Ramos (cell line): Measurements from ENCODE around the gene ZMYM2.
"Not testable (repeated sequence)": the region's sequence is repeated elsewhere in the genome, so short reads cannot be mapped to it uniquely, and the experiment has no call there.

Source experiments
- in situ Hi-C: fragments of 300-500 bp; cut with MboI; formaldehyde crosslinking; loops from one replicate; pipeline ENCODE4 v1.14.3; 2022; ENCODE audit warnings: low sequenced_read_pairs; ENCODE audit not compliant: unreplicated experiment

The ZMYM2 gene

DNA sequence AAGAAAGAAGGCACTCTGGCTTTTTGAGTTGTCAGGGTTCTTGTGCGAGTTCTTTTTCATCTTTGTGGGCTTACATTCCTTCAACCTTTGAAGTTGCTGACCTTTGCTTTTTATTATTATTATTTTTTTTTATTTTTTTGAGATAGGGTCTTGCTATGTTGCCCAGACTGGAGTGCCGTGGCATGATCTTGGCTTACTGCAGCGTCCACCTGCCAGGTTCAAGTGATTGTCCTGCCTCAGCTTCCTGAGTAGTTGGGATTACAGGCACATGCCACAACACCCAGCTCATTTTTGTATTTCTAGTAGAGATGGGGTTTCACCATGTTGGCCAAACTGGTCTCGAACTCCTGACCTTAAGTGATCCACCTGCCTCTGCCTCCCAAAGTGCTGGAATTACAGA, 84.1 kb downstream of the ZMYM2 start:
- in situ Hi-C loops, result not testable (repeated sequence)

DNA sequence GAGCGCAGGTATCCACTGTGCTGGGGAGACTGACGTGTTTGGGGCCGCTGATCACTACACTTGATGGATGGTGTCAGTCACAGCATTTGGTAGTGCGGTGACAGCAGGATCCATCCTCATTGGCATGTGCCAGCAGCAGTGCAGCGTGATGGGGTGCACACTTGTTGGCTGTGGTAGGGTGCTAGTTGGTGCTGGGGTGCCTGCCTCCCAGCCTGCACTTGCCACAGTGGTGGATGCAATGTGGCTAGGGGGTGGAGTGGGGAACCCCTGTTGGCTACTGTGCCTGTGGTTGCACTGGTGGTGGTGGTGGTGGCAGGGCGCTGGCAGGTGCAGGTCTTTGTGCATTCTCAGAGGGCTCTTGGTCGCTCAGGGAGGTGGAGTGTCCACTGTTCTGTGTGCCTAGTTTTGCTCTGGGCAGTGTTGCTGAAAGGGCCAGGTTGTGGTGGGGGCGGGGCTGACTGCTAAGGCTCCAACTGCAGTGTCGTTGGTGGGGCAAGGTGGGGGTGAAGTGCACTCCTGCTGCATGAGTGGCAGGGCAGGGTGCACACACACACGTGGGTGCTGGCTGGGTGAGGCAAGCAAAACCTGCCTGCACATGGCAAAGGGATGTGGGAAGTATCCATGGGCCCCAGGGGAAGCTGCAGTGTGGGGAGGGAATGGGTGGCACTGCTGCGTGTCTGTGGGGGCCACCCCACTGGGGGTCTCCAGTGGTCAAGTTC, 84.8 kb downstream of the ZMYM2 start:
- in situ Hi-C loops, result no loop called here

DNA sequence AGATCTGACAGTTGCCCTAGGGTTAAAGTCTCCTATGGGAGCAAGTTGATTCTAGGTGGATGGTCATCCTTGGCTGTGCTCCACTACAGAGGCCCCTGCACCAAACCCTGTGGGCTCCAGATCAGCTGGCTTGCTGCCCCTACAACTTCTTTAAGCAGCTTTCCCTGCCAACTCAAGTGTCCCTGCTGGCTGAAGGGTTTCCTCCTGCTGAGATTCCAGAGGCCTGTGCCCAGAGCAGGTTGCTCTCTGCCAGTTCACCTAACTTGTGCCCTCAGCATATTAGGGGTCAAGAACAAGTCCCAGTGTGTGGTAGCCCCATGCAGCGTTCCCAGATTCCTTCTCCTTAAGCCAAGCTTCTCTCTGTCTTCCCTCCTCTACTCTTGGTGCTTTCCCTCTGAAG, 85.6 kb downstream of the ZMYM2 start:
- in situ Hi-C loops, result no loop called here

DNA sequence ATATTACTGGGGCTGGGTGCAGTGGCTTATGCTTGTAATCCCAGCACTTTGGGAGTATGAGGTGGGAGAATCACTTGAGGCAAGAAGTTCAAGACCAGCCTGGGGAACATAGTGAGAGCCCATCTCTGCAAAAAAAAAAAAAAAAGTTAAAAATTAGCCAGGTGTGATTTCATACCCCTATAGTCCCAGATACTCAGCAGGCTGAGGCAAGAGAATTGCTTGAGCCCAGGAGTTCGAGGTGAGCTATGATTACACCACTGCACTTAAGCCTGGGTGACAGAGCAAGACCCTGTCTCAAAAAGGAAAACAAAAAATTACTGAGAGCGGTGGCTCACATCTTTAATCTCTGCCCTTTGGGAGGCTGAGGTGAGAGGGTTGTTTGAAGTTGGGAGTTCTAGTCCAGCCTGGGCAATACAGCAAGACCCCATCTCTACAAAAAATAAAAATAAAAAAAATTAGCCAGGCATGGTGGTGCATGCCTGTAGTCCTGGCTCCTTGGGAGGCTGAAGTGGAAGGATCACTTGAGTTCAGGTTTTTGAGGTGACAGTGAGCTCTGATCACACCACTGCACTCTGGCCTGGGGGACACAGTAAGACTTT, 87.5 kb downstream of the ZMYM2 start:
- in situ Hi-C loops, result no loop called here

DNA sequence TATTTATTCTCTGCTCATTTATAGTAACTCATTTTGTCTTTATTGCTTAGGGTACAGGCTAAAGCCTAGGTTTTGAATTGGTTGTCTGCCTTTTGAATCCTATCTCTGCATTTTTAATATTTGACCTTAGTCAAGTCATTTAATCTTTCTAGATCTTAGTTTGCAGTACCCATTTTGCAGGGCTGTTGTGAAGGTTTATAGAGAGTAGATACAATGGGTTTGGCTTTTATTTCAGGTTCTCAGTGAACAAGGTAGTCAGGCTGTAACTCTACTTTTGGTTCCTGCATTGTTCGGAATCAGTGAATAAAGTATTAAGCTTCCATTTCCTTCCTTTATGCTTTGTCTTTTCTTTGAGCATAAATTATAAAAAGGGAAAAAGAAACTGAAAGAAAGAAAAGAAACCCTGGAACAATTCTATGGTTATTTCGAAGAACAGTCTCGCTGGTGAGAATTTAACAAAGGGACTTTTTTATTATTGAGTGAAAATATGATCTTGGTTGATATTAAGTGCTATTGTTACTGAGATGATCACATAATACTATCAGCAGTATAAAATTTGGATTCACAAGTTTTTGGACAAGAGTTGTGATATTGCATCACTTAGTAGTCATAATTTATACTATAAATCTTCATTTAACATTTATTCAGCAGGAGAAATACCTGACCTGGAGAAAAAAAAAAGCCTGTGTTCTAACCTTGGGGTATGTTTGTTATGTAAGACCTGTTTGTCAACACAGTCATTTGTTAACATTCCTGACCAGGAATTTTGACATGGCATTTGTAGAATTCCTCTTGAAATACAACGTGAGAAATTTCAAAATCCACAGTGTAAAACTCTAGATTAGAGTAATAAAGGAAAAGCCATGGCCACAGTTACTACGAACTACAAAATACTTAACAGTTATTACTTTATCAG, 91.3 kb downstream of the ZMYM2 start:
- in situ Hi-C loops, result no loop called here

DNA sequence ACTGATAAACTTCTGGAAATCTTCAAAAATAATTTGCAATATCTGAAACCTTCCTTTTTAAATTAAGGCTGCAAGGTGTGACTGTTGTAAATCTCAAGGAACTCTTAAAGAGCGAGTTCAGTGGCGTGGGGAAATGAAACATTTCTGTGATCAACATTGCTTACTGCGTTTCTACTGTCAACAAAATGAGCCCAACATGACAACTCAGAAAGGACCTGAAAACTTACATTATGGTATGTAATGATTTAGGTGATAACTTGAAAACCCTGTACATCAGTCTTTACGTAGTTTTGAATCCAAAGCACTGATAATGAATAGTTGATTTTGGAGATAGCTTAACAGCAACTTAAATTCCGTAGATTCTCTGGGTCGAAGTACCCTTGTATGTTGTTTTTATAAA, 92.8 kb downstream of the ZMYM2 start:
- in situ Hi-C loops, result no loop called here

DNA sequence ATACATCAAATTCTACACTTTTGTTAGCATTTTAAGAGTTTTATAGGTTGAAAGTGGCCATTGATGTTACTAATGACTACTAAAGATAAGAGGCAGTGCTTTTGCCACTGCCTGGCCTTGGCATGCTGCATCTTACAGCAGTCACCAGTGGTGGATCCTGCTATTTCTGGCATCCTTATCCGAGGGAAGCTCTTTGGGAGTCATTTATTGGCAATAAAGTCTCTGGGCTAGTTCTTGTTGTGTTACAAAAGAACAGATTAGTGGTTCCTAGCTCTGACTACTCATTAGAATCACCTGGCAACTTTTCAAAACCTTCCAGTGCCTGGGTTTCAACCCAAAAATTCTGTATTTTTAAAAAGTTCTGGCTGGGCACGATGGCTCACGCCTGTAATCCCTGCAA, 94.5 kb downstream of the ZMYM2 start:
- in situ Hi-C loops, result no loop called here

DNA sequence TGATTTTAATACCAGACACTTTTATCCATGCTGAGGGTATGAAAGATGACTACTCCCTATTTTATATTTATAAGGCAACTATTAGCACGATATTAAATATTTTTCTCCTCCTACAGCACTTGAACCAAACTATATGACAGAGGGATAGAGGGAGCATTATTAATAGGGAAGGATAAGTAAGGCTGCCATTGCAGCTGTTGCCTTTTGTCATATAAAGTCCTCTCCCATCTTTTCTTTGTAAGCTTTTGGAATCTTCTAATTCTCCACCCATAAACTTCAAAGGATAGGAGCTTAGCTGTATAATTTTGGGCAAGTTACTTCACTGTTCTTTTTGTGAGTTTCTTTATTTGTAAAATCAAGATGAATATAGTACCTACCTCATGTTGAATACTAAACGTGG, 95.4 kb downstream of the ZMYM2 start:
- in situ Hi-C loops, result no loop called here

DNA sequence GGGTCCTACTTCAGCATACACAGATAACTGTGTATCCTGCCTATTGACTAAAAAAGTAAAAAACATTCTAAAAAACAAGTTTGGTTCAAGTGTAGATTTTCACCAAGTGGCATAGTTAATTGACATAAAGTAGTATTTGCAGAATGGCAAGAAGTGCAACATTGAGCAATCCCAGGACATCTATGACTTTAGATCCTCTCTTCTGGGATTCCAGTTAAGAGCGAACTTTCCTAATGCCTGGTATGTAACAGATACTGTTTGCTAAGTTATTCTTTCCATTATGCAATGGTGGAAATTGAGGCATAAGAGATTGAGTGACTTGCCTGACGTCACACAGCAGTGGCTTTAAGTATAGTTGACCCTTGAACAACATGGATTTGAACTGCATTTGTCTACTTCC, 96.1 kb downstream of the ZMYM2 start:
- in situ Hi-C loops, result no loop called here

DNA sequence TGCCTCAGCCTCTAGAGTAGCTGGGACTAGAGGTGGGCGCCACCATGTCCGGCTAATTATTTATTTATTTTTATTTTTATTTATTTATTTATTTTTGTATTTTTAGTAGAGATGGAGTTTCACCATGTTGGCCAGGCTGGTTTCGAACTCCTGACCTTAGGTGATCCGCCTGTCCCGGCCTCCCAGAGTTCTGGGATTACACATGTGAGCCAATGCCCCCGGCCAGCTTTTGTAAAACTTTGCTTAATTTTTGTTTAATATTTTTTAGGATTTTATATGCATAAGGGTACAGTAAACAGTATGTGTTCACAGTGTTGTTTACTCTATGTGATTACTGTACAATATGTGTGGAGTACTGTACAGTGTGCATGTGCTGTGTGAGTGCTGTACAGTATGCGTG, 98.7 kb downstream of the ZMYM2 start:
- in situ Hi-C loops, result no loop called here

DNA sequence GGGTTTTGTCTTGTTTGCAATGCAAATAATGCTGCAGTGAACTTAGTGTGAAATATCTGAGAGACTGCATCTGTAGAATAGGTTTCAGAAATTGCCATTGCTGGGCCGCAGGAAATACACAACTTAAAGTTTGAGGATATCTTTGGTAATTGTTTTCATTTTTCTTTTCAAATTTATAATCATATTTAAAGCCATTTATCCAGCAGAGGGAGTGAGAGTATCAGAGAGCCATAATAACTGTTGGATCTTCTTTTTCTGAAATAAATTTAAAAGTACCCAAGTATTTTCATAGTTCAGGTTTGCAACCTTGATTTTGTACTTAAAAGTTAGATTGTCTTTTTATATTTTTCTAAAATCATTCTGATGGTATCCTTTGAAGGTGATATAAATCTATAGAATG, 99.4 kb downstream of the ZMYM2 start:
- in situ Hi-C loops, result no loop called here

DNA sequence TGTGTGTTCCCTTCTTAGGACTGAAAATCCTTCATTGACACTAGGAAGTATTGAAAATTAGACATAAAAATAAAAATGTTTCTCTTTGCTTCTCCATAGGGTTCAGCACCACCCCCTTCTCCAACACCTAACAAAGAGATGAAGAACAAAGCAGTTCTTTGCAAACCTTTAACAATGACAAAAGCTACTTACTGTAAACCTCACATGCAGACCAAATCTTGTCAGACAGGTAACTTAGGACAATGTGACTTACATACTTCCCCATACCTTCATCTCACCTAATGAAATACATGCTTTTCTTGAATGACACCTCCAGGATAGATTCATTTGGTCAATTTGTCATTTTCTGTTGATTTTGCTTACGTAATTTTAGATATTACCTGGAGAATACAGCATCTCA, 99.9 kb downstream of the ZMYM2 start:
- in situ Hi-C loops, result no loop called here

DNA sequence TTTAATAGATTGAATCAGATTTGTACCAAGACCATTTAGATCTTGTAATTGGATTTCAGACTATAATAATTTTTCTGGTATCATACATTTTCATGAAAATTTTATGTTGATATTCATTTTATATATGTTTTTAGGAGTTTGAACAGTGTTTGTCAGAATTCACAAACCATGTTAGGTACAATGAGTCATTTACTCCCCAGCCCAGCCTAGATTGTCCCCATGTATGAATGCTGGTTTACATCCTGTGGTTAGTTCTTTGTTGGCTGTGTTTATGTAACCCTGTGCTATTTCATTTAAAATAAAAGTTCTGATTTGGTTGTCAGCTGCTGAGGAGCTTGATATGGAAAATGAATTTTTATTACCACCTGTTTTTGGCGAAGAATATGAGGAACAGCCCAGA, 105.6 kb downstream of the ZMYM2 start:
- in situ Hi-C loops, result no loop called here

DNA sequence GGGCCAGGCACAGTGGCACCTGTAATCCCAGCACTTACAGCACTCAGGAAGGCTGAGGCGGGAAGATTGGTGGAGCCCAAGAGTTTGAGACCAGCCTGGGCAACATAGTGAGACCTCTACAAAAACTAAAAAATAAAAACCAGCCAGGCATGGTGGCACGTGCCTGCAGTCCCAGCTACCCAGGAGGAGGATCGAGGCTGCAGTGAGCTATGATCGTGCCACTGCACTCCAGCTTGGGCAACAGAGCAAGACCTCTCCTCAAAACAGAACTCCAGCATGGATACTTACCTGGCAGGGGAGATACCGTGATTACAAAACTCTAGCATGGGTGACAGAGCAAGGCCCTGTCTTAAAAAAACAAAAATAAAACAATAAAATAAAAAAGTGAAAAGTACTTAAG, 107.0 kb downstream of the ZMYM2 start:
- in situ Hi-C loops, result no loop called here

DNA sequence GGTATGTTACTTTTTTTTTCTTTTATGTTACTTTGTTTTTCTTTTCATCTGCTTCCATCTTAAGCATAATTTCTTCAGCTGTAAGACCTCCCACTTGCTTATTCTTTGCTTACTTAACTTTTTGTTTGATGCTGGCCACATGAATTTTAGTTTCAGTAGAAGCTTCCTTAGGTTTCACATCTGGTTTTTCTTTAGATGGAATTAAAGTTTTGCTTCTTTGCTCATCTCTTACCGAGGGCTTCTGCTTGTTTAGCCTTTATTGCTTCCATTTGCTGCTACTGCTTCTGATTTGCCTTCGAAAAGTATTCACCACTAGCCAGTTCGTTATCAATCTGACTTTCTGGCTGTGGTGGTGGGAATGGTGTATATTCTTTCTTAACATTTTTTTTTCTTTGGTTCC, 111.4 kb downstream of the ZMYM2 start:
- in situ Hi-C loops, result no loop called here

DNA sequence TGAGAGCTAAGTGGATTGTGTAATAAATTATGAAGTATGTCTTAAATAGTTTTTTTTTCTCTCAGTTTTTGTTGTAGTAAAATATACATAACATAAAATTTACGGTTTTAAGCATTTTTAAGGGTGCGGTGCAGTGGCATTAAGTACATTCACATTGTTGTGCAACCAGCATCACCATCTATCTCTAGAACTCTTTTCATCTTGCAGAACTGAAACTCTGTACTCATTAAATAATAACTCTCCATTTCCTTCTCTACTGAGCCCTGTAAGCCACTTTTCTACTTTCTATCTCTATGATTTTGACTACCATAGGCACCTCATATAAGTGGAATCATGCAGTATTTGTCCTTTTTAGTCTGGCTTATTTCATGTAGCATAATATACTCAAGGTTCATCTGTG, 115.2 kb downstream of the ZMYM2 start:
- in situ Hi-C loops, result no loop called here

DNA sequence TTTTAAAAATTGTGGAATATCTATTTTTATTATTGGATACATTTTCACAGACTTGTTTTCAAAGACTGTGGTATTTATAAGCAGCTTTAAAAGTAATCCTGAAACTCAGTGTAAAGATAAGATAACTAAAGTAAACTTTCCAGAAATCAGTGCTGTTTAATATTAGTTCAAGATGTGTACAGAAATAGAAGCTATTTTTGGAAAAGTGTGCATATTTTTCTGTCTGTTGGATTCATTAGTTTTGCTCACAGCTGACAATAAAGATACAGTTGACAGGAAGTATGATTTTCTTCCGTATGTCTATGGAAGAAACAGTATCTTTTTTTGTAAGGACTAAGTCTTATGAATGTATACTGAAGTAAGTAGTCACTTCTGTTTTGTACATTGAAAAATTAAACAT, 116.4 kb downstream of the ZMYM2 start:
- in situ Hi-C loops, result no loop called here

DNA sequence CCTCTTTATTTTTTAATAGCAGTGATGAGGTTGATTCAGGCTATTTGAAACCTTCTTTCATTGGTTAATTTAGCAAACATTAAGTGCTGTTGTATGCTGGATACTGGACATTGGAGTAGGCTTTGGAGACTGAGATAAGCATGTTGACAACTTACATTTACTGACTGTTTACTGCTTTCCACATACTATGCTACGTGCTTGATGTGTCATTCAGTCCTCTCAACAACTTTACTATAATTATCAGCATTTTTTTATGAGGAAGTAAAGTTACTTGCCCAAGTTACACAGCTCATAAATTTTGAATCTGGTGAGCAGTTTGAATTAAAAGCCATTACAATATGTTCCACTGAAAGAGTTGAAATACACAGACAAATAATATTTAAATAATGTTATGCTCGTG, 118.6 kb downstream of the ZMYM2 start:
- in situ Hi-C loops, result no loop called here

DNA sequence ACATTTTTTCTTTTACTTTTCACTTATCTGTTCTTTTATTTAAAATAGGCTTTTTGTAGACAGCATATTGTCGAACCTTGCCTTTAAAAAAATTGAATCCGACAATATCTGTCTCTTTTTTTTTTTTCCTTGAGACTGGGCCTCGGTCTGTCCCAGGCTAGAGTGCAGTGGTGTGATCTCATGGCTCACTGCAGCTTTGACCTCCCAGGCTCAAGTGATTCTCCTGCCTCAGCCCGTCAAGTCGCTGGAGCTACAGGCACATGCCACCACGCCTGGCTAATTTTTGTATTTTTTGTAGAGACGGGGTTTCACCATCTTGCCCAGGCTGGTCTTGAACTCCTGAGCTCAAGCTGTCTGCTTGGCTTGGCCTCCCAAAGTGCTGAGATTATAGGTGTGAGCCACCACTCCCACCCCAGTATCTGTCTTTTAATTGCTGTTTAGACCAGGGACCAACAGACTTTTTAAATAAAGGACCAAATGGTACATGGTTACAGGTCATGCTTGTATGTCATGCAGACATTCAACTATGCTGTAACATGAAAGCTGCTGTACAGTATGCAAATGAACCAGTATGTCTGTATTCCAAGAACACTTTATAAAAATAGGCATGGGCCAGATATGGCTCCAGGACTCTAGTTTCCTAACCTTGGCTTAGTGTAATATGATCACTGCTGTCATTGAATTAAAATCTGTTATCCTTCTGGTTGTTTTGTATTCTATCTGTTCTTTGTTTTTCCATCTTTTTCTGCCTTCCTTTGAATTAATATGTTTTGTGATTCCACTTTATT, 122.0 kb downstream of the ZMYM2 start:
- in situ Hi-C loops, result no loop called here

DNA sequence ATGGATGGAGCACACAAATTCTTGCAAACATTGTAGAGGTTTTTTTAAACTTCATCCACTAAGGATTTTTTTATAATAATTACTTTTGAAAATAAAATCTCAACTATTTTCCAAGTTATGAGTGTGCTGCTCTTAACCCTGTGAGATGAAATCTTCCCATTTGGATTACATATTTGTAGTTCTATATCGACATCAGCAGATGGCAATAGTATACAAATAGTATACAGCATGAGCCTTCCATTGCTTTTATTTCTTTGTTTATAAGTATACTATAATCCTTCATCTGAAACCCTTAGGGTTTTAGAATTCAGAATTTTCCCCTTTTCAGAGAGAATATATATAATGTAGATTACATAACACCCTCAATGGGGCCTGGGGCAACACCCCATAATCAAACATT, 131.8 kb downstream of the ZMYM2 start:
- in situ Hi-C loops, result no loop called here

DNA sequence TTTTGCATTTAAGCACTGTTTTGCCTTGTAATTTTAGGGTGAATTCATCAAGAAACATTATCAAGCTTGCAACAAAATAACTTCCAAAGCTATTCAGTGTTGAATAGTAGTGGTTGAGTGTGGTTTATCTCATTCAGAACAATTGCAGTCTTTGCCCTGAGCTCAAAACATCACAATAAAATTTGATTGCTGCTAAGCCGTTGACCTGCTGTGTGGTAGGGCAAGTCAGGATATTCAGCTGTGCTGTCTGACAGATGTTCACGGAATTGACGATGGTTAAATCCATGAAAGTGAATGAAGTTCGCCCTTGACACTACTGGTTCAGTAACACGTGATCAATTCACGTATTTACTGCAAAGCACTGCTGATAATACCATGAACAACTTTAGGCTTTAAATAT, 135.4 kb downstream of the ZMYM2 start:
- in situ Hi-C loops, result no loop called here
